Liver (tissue), 3 donors: Measurements from ENCODE around the gene KRTAP4-9.

Experiments
- CTCF ChIP-seq: fragments of 150-350 bp; IDR thresholded peaks from 2 replicates; pipeline ENCODE4 v1.5.1; 2017; ENCODE audit warnings: improper control_type of control experiment, low read depth, low read length; ENCODE audit not compliant: missing input control
- GABPA ChIP-seq, 2 donors: IDR thresholded peaks in 1 of 2; conservative IDR thresholded peaks in 1 of 2; 2 replicates each; pipeline ENCODE4 v1.6.1; 2016; ENCODE audit warnings: antibody characterized with exemption in 2 of 2, mild to moderate bottlenecking in 1 of 2, moderate library complexity in 1 of 2
- NR2F2 ChIP-seq: IDR thresholded peaks from 2 replicates; pipeline ENCODE4 v1.6.1; 2016; ENCODE audit warnings: antibody characterized with exemption
- RAD21 ChIP-seq, 2 donors: IDR thresholded peaks; 2 replicates each; pipeline ENCODE4 v1.6.1; 2016; ENCODE audit warnings: antibody characterized with exemption in 2 of 2, mild to moderate bottlenecking in 2 of 2
- SP1 ChIP-seq: IDR thresholded peaks from 2 replicates; pipeline ENCODE4 v1.6.1; 2018; ENCODE audit warnings: antibody characterized with exemption, mild to moderate bottlenecking
- TAF1 ChIP-seq: conservative IDR thresholded peaks from 2 replicates; pipeline ENCODE4 v1.6.1; 2016; ENCODE audit warnings: antibody characterized with exemption, mild to moderate bottlenecking
- YY1 ChIP-seq: IDR thresholded peaks from 2 replicates; pipeline ENCODE4 v1.6.1; 2016; ENCODE audit warnings: antibody characterized with exemption, mild to moderate bottlenecking
- donor health status: healthy.
- donor health status: healthy.

- TF ChIP-seq NR2F2 (no peak), CTCF (no peak), RAD21 (IDR thresholded peaks at IDR 0.05) (no peak), TAF1 (no peak), YY1 (no peak), GABPA (IDR thresholded peaks at IDR 0.05 in 1 of 2, conservative IDR thresholded peaks at IDR 0.05 in 1 of 2) (no peak), SP1 (no peak)
These were observed 35.4 kb downstream of the KRTAP4-9 start, which contains the start of gene KRTAP4-6 for GRCh38 chr17:41140360-41141131.
